Activated T-cell treated with anti-CD3 and anti-CD28 coated beads for 4 hours (primary cell): ENCODE results near the gene CDKN1A.

ENCODE experiments used
- DNase-seq: peaks from one replicate; pipeline ENCODE4 v3.0.0-alpha.2; 2020

CDKN1A gene

DNA sequence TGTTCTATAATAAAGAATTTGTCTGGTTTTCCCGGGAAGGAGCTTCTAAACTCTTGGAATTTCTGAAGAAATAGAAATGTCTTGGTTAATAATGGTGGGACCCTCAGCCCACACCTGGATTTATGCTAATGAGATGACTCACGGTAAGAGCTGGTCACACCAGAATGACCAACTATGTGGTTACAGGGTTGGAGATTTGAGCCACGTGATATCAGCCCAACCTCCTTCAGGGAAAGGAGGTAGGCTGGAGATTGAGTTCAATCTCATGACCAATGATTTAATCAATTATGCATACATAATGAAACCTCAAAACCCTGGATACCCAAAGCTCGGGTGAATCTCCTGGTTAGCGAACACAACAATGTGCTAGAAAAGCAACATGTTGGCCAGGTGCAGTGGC is 22.1 kb upstream of the CDKN1A start:
- no peak for DNase-seq

- no peak for DNase-seq
Observed at GRCh38 chr6:36657271-36657670, 21.2 kb upstream of the CDKN1A start.

DNA sequence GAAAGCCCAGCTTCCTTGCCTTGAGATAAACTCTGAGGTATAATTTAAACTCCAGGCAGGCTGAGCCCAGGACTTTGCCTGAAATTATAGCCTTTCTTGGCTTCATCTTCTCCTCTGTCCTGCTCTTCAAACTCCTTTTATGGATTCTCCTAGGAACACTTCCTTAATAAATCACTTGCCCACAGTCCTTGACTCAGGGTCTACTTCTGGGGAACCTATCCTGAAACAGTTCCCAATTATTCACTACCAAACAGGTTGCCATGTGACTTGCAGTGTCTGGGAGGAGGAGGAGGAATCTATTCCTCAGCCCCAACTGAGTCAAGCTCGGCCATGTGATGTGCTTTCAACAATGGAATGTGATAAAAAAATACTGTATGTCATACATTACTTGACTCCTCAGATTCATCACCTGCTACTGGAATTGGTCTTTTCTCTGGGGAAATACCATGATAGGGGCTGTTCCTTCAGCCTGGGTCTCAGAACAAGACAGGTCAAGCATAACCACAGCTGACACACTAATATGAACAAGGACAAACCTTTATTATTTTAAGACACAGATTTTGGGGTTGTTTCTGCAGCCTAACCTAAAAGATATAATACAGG is 20.5 kb upstream of the CDKN1A start:
- DNase-seq = no peak

GRCh38 chr6:36659271-36659670 is 19.2 kb upstream of the CDKN1A start:
- DNase-seq = no peak

DNA sequence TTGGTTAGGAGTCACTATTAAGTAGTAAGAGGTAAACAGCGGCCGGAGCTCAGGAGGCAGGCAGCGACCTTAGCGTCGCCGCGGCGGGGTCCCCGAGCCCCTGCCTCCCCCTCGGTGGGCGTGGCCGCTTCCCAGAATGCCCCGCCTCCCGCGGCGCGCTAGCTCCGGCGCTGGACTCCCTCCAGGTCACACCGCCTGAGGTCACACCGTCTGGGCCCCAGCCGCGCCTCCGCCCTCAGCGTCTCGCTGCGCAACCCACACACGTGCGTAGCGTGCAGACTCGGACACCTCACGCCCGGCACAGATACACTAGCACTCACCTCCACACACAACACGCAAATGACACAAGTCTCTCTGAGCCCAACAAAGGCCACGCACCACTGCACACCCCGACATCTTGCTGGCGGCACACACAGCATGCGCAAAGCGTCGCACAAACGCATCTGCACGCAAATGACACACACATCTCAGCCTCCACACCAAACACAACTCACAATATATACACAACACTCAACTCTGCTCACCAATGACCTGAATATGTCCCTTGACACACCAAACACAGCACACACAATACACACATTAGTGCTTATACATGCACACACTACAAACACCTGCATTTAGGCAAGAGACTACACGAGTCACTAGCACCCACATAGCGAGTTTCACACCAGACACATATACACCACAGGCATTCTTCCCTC is 17.6 kb upstream of the CDKN1A start:
- no peak for DNase-seq

DNA sequence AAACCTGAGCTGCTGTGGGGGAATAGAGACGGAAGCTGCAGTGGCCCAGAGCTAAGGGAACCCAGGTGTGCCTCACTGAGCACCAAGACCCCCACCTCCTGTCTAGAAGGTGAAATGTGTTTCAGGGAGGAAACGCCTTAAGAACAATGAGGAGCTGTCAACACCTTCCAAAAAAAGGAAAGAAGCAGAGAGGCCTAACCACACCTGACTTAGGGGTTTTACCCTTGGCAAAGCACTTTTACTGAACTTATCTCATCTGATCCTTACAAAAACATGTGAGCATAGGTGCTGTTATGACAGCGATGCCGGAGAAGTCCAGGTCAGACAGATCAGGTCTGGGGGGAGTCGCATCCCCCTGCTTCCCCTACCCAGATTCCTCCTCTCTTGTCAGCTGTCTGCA is 16.1 kb upstream of the CDKN1A start:
- no peak for DNase-seq

GRCh38 chr6:36662827-36663256 is 15.7 kb upstream of the CDKN1A start:
- DNase-seq = no peak

- DNase-seq = no peak
Observed at GRCh38 chr6:36663504-36664446, 14.7 kb upstream of the CDKN1A start.

DNA sequence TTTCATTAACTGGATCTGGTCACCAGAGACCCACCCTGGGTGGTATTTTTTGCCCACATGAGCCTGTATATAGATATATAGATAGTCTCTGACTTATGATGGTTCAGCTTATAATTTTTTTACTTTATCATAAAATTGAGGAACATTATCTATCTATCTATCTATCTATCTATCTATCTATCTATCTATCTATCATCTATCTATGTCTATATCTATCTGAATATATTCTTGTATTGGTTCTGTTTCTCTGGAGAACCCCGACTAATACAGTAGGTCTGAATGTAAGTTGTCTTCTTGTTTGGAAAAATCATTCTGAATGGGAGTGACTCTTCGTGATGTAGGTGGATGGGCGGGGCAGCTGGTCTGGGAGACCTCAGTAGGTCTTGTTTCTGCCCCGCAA is 13.3 kb upstream of the CDKN1A start:
- DNase-seq = no peak

DNA sequence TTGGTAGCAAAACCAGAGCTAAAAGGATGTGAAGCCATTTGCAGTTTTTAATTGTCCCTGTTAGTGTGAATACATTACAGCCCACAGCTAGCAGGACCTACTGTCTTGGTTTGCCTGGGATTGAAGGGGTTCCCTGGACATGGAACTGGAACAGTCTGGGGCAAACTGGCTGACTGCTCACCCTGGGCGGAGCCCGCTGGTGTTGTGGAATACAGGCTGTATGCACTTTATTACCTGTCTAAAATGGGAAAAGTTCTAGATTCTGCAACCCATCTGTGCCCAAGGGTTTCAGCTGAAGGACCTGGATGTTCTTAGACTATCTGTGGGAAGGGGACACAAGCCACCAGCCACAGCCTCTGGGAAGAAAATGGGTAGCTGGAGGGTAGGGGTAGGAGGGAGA is 12.2 kb upstream of the CDKN1A start:
- no peak for DNase-seq

DNA sequence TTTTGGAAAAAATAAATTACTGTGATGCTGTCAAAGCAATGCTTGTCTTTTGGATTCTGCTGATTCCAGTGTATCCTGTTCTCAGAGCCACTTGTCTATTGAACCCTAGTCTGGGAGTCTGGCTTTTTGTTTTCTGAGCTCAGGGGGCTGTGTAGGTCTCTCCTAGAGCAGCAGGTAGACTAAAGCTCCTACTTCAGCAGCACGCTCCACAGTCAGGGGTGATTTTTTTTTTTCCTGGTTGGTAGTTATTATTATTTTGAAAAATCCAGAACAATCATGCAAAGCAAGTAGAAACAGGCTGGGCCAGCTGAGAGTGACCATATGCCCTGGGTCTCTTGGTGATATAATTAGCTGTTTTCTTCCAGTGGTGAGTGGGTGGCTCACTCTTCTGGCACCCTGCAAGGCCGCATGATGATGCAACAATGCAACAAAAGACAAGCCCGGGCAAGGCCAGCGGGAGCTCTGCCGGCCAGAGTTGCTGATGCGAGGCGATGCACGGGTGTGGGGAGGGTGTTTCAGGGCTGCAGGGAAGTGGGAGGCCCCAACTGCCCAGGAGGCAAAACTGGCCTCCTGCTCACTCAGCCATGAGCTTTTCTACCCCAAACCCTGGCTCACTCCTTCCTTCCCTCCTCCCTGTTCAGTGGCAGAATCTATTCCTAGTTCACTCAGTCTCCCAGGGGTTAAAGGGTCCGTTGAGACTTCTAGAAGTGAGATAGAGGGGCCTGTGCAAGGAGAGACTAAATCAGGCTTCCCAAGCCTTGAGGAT is 11.5 kb upstream of the CDKN1A start:
- DNase-seq = no peak

- DNase-seq = no peak
Observed at GRCh38 chr6:36668591-36668990, 9.9 kb upstream of the CDKN1A start.

DNA sequence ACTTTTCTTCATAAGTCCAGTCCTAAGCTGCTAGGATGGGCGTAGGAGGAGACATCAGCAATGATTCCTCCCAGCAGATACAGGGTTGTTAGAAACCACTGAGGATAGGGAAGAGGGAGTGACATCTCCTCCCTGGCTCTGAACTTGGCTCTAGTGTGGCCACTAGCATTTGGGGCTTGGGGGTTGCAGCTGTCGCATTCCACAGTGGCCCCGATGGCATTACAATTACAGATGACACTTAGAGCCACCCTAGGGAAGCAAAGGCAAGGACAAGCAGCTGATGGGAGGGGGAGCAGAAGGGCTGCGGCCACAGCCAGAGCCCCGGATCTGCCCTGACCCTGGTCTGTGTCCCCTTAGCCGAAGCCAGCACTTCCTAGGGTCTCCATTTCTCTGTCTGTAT is 9.5 kb upstream of the CDKN1A start:
- no peak for DNase-seq

GRCh38 chr6:36670271-36670670 is 8.2 kb upstream of the CDKN1A start:
- DNase-seq = no peak

DNA sequence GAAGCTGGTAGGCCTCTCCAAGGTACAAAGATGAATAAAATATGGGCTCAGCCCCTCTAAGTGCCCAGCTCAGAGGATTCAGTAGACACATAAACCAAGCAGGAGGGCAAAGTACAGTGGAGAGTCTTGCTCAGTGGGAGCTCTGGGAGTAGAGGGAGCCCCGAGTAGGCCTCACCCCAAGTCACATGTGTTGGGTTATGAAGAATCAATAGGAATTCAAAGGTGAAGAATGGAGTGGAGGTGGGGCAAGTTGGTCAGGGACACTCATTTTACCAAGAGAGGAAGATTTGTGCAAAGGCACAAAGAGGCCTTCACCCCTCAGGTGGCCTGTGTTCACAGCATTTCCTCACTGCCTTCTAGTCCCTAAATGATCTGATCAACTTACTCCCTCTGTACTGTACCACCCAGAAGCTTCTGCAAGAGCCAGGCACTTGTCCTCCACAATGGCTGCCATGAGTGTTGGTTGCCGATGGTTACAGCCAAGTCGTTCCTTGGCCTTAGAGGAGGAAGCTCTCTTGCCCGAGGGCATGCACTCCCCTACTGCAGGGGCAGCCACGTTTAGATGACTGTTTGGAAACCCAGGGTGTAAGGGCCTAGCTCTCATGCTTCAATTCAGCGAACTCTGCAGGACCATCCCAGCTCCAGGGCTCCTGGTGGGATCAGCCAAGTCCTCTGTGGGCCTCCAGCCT is 6.7 kb upstream of the CDKN1A start:
- no peak for DNase-seq

DNA sequence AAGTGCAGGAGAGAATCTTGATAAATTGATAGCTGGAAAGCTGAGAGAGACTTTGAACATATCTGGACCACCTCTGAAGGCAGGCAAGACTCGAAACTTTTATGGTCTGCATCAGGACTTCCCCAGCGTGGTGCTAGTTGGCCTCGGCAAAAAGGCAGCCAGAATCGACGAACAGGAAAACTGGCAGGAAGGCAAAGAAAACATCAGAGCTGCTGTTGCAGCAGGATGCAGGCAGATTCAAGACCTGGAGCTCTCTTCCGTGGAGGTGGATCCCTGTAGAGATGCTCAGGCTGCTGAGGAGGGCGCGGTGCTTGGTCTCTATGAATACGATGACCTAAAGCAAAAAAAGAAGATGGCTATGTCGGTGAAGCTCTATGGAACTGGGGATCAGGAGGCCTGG is 4.6 kb upstream of the CDKN1A start:
- no peak for DNase-seq

- no peak for DNase-seq
Observed at GRCh38 chr6:36674942-36675341, 3.6 kb upstream of the CDKN1A start.

- no peak for DNase-seq
Observed at GRCh38 chr6:36676141-36677058, 2.1 kb upstream of the CDKN1A start.

DNA sequence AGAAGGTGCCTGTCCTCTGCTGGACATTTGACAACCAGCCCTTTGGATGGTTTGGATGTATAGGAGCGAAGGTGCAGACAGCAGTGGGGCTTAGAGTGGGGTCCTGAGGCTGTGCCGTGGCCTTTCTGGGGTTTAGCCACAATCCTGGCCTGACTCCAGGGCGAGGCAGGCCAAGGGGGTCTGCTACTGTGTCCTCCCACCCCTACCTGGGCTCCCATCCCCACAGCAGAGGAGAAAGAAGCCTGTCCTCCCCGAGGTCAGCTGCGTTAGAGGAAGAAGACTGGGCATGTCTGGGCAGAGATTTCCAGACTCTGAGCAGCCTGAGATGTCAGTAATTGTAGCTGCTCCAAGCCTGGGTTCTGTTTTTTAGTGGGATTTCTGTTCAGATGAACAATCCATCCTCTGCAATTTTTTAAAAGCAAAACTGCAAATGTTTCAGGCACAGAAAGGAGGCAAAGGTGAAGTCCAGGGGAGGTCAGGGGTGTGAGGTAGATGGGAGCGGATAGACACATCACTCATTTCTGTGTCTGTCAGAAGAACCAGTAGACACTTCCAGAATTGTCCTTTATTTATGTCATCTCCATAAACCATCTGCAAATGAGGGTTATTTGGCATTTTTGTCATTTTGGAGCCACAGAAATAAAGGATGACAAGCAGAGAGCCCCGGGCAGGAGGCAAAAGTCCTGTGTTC is 1.3 kb upstream of the CDKN1A start:
- DNase-seq = no peak

- DNase-seq = no peak
Observed at GRCh38 chr6:36677753-36678487, 594 bp upstream of the CDKN1A start.
